AG10803 (cell line): ENCODE data around the gene HERC4.
A peak's percentile ranks its signal among the peaks of the same experiment; 100 is the strongest.
"Not testable (repeated sequence)": the region's sequence is repeated elsewhere in the genome, so short reads cannot be mapped to it uniquely, and the experiment has no call there.

ENCODE experiments used
- DNase-seq: peaks from one replicate; pipeline ENCODE4 v3.0.0; 2010; ENCODE audit warnings: low read depth
- H3K4me3 ChIP-seq: 2 replicates; pipeline ENCODE4 v1.5.1; 2011; ENCODE audit warnings: mild to moderate bottlenecking, low read length, control low read depth
- CTCF ChIP-seq: conservative IDR thresholded peaks from 2 replicates; pipeline ENCODE4 v1.5.1; 2011; ENCODE audit warnings: mild to moderate bottlenecking, low read length, control low read depth, inconsistent platforms

The HERC4 gene

GRCh38 chr10:67883710-67884312 is 191.3 kb downstream of the HERC4 start:
- peak overlapping the region; percentile 76 for H3K4me3 ChIP-seq
- TF ChIP-seq CTCF: no peak
- peak; percentile 50 for DNase-seq

- no peak for DNase-seq
- H3K4me3 ChIP-seq: no peak overlapping the region
- no peak for TF ChIP-seq CTCF
Measured at GRCh38 chr10:67878133-67878532, 196.9 kb downstream of the HERC4 start.

- not testable (repeated sequence) for DNase-seq, H3K4me3 ChIP-seq
Measured at GRCh38 chr10:67877421-67877820, 197.7 kb downstream of the HERC4 start.

GRCh38 chr10:67875340-67876238 is 199.5 kb downstream of the HERC4 start:
- no peak for DNase-seq
- no peak for TF ChIP-seq CTCF

More at GRCh38 chr10:67875340-67876238, 199.5 kb downstream of the HERC4 start:
- no peak overlapping the region for H3K4me3 ChIP-seq
